ENCODE measurements around the gene MT1X. TPM values are rescaled to one million over a fixed set of nuclear protein-coding genes. Genes with fewer than 3 reads are reported as not detected.
"Not testable (repeated sequence)": the region's sequence is repeated elsewhere in the genome, so short reads cannot be mapped to it uniquely, and the experiment has no call there.

Gene MT1X
- total RNA-seq, 1 experiment from 2014 or later: 18.9 TPM

DNA sequence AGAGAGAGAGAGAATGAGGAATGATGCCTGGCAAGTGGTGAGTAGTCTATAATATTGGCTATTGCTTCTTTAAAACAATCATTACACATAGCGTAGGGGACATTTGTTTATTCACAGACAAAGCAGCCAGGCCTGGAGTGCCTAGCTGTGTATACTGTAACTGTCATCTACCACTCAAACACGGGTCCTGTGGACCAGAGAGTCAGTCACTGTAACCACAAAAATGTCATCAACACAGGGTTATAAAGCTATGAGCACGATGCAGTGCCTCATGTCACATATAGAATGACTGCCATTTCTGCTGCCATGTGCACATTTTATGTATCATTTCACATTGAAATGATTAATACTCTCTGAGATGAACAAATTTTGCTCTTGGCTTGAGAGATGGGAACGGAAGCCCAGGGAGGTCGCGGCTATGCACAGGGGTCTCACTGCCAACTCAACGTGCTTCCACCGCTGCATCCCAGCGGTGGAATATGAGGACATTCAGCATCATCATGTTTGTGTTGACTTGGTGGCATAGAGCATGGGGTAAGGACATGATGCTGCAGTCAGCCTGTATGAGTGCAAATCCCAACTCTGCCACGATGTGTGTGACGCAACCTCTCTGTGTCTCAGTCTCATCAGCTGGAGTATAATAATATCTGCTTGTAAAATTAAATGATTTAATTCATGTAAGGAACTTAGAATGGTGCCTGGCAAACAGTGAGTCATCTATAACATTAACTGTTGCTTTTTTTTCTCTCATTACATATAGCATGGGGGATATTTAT, 9.3 kb upstream of the MT1X start:
- Histone ChIP-seq H3K4me3 (no peak overlapping the region), H3K79me2 (ENCODE audit: low read depth) (no peaks in the 10 kb centered on the region), H2AFZ (no peak overlapping the region), H3K27me3 (ENCODE audit: insufficient read depth, low read depth) (peaks cover 10% of the 10 kb centered on the region), H3K27ac (no peak overlapping the region), H3F3A (ENCODE audit: insufficient read depth, low read depth) (no peaks in the 10 kb centered on the region), H3K4me1 (replicated peaks; ENCODE audit: insufficient read depth) (no peaks in the 10 kb centered on the region; the same call in 1 of the 2 replicates), H3K9me2 (ENCODE audit: insufficient read depth) (no peaks in the 10 kb centered on the region), H4K20me1 (ENCODE audit: insufficient read depth) (no peaks in the 10 kb centered on the region), H3K36me3 (ENCODE audit: low read depth) (no peaks in the 10 kb centered on the region), H3K9me3 (ENCODE audit: insufficient read depth, low read depth) (no peaks in the 10 kb centered on the region), H3K4me2 (no peak overlapping the region)
- BruUV-seq (replicated peaks): no TSS peak
- TF ChIP-seq, protein P1, sequence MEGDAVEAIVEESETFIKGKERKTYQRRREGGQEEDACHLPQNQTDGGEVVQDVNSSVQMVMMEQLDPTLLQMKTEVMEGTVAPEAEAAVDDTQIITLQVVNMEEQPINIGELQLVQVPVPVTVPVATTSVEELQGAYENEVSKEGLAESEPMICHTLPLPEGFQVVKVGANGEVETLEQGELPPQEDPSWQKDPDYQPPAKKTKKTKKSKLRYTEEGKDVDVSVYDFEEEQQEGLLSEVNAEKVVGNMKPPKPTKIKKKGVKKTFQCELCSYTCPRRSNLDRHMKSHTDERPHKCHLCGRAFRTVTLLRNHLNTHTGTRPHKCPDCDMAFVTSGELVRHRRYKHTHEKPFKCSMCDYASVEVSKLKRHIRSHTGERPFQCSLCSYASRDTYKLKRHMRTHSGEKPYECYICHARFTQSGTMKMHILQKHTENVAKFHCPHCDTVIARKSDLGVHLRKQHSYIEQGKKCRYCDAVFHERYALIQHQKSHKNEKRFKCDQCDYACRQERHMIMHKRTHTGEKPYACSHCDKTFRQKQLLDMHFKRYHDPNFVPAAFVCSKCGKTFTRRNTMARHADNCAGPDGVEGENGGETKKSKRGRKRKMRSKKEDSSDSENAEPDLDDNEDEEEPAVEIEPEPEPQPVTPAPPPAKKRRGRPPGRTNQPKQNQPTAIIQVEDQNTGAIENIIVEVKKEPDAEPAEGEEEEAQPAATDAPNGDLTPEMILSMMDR (conservative IDR thresholded peaks at IDR 0.05): no peak
- TF ChIP-seq EZH2 (IDR thresholded peaks at IDR 0.05; ENCODE audit: low read depth): no peak
- intact Hi-C loops (cut with micrococcal nuclease; ENCODE audit: unreplicated experiment): no loop called here
- POLR2A ChIA-PET (ENCODE audit: unreplicated experiment): no interaction called here
- DNase-seq: no peak
- CTCF ChIA-PET: no interaction called here

- BruUV-seq (replicated peaks): no TSS peak
- Histone ChIP-seq H3F3A (ENCODE audit: insufficient read depth, low read depth) (0 out of 2 replicates have a peak, but pooled peaks cover 5% of the 10 kb centered on the region), H3K27ac (no peak overlapping the region), H3K79me2 (ENCODE audit: low read depth) (no peaks in the 10 kb centered on the region), H3K9me3 (ENCODE audit: insufficient read depth, low read depth) (no peaks in the 10 kb centered on the region), H3K27me3 (ENCODE audit: insufficient read depth, low read depth) (peaks cover 4% of the 10 kb centered on the region; the same call in 1 of the 2 replicates), H3K9me2 (ENCODE audit: insufficient read depth) (no peaks in the 10 kb centered on the region), H4K20me1 (ENCODE audit: insufficient read depth) (no peaks in the 10 kb centered on the region), H3K4me1 (replicated peaks; ENCODE audit: insufficient read depth) (no peaks in the 10 kb centered on the region; the same call in 1 of the 2 replicates), H3K36me3 (ENCODE audit: low read depth) (no peaks in the 10 kb centered on the region), H3K4me2 (no peak overlapping the region), H2AFZ (no peak overlapping the region), H3K4me3 (no peak overlapping the region)
- ChIA-PET CTCF (no interaction called here), POLR2A (ENCODE audit: unreplicated experiment) (interaction anchor here (0.6 kb wide), 1 partner anchor 346 kb away, joined by 6 read pairs; no protein-coding TSS in a partner anchor)
- TF ChIP-seq EZH2 (IDR thresholded peaks at IDR 0.05; ENCODE audit: low read depth): no peak
- TF ChIP-seq, protein P1 (conservative IDR thresholded peaks at IDR 0.05): peak; percentile 34
- no peak for DNase-seq
- intact Hi-C loops (cut with micrococcal nuclease; ENCODE audit: unreplicated experiment): no loop called here
Measured at GRCh38 chr16:56673921-56674320, 8.3 kb upstream of the MT1X start.

GRCh38 chr16:56674570-56674969, 7.7 kb upstream of the MT1X start:
- intact Hi-C loops (cut with micrococcal nuclease; ENCODE audit: unreplicated experiment); H3K4me3 ChIP-seq; H3K79me2 ChIP-seq (ENCODE audit: low read depth); H3K9me3 ChIP-seq (ENCODE audit: insufficient read depth, low read depth); POLR2A ChIA-PET (ENCODE audit: unreplicated experiment); CTCF ChIA-PET; H3K4me1 ChIP-seq (replicated peaks; ENCODE audit: insufficient read depth); DNase-seq; H3K27ac ChIP-seq; H3K36me3 ChIP-seq (ENCODE audit: low read depth); H3K27me3 ChIP-seq (ENCODE audit: insufficient read depth, low read depth); H4K20me1 ChIP-seq (ENCODE audit: insufficient read depth); BruUV-seq (replicated peaks); H3K9me2 ChIP-seq (ENCODE audit: insufficient read depth); H3K4me2 ChIP-seq; H2AFZ ChIP-seq: not testable (repeated sequence)
- H3F3A ChIP-seq (ENCODE audit: insufficient read depth, low read depth): peaks cover 11% of the 10 kb centered on the region; the same call in 1 of the 2 replicates
